GM10847 (cell line): ENCODE data around the gene MYO1E.

Experiments used
- POLR2A ChIP-seq: IDR thresholded peaks from 2 replicates; pipeline ENCODE4 v1.6.1; 2011; ENCODE audit not compliant: insufficient read length; ENCODE audit errors: extremely low read depth

The MYO1E gene

DNA sequence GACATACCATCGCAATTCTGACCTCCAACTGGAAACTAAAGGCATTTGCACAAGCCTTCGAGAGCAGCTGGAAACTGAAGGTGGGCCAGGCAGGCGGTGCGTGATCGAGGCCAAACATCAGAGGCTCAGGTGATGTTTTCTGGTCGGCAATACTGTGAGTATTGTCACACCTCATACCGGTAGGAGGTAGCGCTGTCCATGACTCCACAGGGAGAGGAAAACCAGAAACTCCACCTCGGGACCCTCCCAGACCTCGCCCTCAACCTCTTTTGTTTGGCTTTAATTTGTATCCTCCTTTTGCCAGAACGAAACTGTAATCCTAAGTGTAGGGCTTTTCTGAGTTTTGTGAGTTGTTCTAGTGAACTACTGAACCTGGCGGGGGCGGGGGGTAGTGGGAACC, 122.4 kb downstream of the MYO1E start:
- no peak for TF ChIP-seq POLR2A

DNA sequence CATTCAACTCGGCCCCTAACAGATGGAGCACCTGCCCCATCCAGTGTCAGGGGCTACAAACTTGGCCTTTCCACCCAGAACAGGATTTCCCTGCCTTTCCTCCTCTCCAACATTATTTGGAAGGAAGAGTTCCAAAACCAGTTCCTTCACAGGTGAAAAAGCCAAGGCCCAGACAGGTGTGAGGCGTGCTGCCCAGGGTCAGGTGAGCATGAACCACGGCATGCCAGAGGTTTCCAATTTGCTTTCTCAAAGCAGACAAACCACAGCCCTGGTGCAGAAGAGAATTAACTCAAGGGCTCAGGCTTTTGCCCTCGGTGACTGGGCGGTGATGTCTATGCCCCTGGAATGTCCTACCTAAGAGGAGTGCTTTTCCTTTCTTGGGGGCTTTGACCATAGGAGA, 122.9 kb downstream of the MYO1E start:
- no peak for TF ChIP-seq POLR2A

DNA sequence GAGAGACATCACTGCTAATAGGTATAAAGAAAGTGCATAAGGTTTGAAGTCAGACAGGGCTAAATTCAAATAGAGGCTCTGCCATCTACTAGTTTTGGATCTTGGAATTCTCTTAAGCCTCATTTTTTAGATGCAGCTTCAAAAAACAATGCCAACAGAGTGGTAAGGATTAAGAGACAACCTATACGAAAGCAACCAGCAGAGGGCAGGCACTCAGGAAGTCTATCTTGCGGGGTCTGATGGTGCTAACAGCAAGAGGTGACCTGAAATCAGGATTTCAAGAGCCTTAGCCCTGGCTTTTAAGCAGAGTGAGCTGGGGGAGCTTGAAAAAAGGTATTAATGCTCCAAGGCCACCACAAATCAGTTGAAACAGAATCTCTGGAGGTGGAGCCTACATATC, 125.3 kb downstream of the MYO1E start:
- no peak for TF ChIP-seq POLR2A

DNA sequence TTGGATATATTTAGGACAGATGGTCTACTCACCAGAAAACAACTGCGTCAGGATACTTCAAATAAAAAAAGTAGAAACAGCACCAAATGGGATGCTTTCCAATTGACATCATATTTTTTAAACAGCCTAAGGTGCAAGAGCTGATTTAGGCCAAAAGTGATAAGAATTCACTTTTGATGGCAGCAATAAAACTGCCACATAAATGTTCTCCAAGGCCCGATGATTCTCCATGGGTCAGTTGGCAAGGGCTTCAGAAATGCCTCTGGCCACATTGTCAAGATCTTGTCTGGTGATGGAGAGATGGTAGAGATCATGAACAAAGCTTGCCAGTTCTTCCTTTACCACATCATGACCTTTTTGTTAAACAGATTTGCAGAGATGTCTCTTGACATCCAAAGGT, 127.1 kb downstream of the MYO1E start:
- TF ChIP-seq POLR2A, result no peak

DNA sequence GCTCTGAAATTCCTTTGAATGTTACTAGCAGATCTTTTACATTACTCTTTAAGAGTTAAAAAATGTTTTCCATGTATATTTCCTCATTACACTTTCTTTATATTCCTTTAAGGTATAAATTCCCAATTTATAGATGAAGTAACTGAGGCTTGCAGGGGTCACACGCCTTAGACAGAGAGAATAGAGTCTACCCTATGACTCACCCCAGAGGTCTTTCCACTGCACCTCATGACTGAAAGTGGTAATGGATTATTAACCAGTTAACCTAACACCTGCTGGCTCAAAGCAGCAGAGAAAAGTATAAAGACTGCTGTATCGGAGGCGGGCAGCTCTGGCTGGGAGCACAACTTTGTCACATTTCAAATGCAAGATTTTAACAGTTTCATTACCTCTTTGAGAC, 128.3 kb downstream of the MYO1E start:
- no peak for TF ChIP-seq POLR2A

DNA sequence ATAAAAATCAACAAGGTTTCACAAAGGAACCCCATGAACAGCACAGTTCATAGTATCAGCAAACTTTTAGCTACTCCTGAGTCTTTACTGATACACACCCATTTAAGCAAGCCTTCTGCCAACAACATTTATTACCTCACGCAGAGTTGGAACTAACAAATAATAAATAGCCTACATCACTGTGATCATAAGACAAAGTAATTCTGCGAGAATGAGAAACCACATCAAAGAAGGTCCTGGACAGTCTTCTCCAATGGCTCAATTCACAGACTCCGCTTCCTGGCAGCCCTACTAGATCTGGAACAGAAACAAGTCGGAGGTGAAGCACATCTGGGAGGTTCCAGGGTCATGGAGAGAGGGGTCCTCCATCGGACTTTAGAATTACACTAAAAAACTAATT, 129.0 kb downstream of the MYO1E start:
- TF ChIP-seq POLR2A, result no peak

DNA sequence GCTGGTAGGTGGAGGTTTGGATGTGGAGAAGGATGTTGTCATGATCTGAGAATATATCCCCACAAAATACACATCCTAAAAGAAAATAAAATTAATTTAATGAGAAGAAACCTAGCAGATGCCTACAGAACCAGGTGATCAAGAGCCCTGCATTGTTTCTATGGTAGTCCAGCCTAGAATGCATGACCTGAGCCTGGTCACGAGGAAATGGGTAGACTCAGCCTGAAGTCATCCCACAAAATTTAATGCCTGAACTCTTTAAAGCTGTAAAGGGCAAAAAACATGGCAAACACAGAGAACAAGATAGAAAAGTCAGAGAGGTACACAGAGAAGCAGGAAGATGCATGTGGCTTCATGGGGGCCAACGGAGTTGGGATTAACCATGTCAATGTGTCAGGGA, 130.0 kb downstream of the MYO1E start:
- TF ChIP-seq POLR2A, result no peak

DNA sequence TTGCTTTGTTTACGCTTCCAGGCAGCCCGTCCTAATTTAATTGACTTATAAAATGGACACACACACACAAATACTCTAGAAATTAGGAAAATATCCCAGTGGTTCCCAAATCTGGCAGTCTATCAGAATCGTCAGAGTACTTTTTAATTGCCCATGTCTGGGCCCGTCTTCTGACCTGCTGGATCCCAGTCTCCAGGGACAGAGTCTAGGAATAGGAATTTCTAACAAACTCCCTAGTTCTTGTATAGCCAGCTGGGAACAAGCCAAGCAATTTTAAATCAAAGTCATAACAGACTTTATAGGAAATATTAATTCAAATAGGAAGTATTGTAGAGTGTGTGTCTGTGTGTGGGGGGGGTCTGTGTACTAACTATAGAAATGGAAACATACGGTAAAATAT, 132.6 kb downstream of the MYO1E start:
- TF ChIP-seq POLR2A, result no peak

DNA sequence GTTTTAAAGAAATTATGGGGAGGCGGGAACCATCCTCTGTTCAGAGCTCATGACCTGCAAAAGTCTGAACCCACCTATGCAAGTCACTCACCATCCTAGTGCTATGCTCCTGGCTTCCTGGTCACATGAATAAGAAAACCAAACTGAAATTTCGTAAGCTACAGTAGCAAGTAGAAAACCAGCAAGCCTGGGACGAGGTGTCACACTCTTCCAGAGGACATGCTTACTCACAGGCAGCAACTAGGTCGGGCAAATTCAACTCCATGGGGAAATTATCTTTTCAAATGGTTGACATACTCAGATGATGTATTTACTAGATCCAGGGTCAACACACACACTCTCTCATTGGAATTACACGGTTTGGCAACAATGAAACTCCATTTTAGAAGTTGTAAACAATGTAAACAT, 134.7 kb downstream of the MYO1E start:
- TF ChIP-seq POLR2A, result no peak

DNA sequence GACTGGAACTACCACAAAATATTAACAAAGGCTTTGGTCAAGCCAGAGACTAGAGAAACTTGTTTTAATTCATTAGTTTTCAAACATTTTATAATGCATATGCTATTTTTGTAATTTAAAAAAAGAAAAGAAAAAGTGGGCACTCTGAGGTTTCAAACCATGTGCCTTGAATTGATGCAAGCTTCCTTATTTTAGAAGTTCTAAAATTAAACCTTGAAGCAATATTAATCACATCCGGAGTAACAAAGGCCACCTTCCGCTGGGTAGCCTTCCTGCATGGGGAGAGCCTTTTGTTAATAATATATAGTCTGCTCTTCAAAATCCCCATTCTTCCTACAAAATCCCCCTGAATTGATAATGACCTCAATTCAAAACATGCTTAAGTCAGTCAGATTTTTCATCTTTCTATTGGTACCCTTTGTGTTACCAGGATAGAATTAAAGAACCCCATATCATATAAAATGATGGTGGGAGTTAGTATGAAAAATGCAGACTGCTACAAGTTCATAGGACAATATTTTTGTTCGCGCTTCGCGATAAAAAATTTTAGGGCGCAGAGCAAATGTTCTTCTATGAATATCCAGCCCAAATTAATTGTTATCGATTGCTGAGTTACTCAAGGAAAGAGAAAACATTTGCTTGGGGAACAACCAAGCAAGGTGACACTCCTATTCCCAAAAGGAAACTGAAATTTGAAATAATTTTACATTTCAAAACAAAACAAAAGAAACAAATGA, 135.4 kb downstream of the MYO1E start:
- TF ChIP-seq POLR2A, result no peak

DNA sequence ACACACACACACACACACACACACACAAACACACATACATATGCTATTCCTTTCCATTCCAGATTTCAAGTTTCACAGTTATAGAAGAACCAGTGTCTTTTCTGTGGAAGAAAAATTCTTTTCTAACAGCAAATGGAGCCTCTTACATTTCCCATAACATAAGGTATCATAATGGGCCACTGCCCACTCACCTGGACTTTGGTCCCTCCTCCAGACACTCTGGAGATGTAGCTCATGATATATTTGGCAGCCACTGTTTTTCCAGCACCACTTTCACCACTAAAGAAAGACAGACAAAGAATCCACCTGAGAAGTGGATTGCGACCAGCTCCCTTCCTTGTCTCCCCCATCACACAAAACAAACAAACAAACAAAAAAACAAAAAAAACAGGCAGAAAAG, 136.3 kb downstream of the MYO1E start:
- no peak for TF ChIP-seq POLR2A

DNA sequence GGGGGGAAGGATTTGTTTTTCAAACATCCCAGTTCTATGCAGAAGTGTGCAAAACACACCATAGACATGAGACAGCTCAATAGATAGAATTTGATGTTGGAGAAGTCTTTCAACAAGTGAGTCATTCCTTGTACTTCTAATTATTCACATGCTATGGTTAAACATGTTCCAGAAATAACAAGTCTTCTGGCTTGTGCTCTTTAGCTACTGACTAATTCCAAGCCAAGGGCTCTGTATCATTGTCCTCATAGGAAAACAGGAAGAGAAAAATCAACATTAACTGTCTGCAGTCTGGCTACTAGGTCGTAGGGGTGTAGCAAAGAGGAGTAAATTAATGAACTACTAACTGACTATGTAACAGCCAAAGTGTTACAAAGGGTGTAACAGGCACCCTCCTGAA, 140.2 kb downstream of the MYO1E start:
- no peak for TF ChIP-seq POLR2A

DNA sequence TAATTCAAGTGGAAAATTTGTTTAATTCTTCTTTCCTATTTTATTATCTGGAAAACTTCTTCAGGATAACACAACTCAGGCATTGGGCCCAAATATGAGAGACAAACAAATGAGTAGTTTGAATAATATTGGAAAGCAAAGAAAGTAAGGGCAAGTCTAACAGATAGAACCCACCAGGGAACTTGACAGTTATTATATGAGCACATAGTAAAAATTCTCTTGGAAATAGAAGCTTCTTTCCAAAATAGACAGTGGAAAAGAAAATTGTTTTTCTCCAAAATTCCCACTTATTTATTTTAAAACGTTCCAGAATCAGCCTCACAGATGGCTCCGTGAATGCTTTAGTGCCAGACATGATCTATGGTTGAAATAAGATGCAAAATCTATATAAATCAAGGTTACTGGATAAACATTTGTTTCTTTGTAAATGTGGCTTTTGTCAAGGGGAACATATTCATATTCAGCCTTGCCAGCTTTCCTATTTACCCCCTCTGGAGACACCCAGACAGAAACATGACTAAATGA, 142.1 kb downstream of the MYO1E start:
- TF ChIP-seq POLR2A, result no peak

DNA sequence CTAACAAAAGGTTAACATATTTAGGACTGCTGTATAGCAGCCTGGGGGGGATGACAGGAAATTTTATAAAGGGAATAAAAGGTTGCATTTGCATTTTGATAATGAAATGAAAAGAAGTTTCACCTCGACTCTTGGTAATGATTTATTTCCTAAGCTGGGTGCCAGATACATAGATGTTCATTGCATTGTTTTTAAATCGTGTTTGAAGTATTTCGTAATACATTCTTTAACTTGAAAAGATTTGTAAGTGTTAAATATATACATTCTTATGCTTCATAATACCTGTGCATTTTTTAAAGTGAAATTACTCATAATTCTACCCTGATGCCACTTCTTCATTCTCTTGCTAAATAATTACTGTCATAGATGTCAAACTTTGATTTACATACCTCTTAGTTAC, 143.2 kb downstream of the MYO1E start:
- no peak for TF ChIP-seq POLR2A

DNA sequence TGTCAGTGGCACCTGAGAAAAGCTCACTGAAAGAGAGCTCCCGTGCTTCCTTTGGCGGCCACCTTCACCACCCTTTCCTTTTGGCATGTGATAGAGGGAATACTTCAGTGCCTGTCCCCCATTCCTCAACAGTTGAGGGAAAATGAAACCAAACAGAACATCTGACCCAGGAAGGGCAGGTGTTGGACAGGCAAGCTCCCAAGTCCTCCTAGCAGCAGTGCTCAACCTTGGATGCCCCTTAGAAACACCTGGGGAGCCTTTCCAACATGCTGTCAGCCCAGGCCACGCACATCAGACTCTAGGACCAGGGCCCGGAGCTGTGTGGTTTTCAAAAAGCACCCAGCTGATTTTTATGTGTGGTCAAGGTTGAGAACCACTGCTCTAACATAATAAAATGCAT, 143.7 kb downstream of the MYO1E start:
- TF ChIP-seq POLR2A, result no peak

DNA sequence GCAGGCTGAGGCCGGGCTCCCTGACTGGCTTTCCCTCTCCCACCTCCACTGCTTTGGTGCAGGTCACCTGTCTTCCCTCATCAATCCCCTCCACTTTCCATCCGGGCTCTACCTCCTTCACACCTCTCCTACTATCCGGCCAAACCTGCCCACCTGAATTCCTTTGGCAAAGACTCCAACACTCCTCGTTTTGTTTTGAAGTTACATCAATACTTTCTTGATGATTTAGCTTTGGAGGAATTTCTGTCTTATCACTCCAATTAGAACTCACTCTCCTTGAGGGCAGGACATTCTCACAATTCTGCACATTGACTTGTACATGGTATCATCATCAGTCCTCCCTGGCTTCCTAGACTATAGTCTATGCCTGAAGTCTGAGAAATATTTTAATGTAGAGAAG, 145.7 kb downstream of the MYO1E start:
- TF ChIP-seq POLR2A, result no peak

DNA sequence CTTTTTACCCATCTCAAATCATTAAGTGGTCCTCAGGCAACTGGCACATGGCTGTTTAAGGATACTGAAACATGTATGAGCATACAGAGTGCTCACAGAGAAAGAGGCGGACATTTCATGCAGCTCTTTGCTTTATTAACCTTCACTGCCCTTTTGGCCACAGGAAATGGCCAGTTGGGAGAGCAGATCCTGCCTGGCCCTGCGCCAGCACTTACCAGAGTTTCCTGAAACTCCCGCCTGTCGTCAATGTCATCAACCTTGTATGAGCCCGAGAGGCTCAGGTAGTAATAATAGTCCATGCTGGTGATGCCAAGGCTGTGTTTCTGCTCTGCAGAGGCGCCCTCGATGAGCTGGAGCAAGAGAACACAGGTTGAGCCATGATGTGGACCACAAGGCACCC, 148.2 kb downstream of the MYO1E start:
- no peak for TF ChIP-seq POLR2A
